DND-41 (cell line): ENCODE data around the gene CD58.

Experiments used
- ATAC-seq: fragments of 200-7000 bp; cut with Tn5 transposase; 3 replicates; pipeline ENCODE4 v1.9.1; 2021; ENCODE audit warnings: low read depth; ENCODE audit not compliant: insufficient read depth
- DNase-seq: peaks from one replicate; pipeline ENCODE4 v3.0.0-alpha.2; 2020
- H2AFZ ChIP-seq: 2 replicates; pipeline ENCODE4 v1.6.0; 2012; ENCODE audit warnings: low read depth, low read length
- H3K27ac ChIP-seq: 2 replicates; pipeline ENCODE4 v1.5.1; 2012; ENCODE audit warnings: low read length, inconsistent platforms
- H3K27me3 ChIP-seq: fragments of 200-600 bp; sonication (generic); 2 replicates; pipeline ENCODE4 v1.6.0; 2012; ENCODE audit warnings: low read length, mild to moderate bottlenecking, inconsistent platforms; ENCODE audit not compliant: insufficient read depth, poor library complexity
- H3K36me3 ChIP-seq: 2 replicates; pipeline ENCODE4 v1.5.1; 2012; ENCODE audit warnings: low read length, inconsistent platforms; ENCODE audit not compliant: insufficient read depth
- H3K4me1 ChIP-seq: 2 replicates; pipeline ENCODE4 v1.5.1; 2012; ENCODE audit warnings: mild to moderate bottlenecking, low read length; ENCODE audit not compliant: insufficient read depth
- H3K4me2 ChIP-seq: 2 replicates; pipeline ENCODE4 v1.6.0; 2012; ENCODE audit warnings: mild to moderate bottlenecking, moderate library complexity, low read length, inconsistent platforms; ENCODE audit not compliant: insufficient read depth
- H3K4me3 ChIP-seq, 2 experiments: fragments of 200-600 bp in 1 of 2; shearing (Covaris generic) in 1 of 2; 2 replicates each; pipeline ENCODE4 v1.5.1; 2012 to 2016; ENCODE audit warnings: inconsistent platforms in 2 of 2, low read length in 2 of 2, mild to moderate bottlenecking in 2 of 2, low read depth in 1 of 2, moderate library complexity in 1 of 2
- H3K79me2 ChIP-seq: 2 replicates; pipeline ENCODE4 v1.6.0; 2012; ENCODE audit warnings: low read length, inconsistent platforms; ENCODE audit not compliant: insufficient read depth
- H3K9ac ChIP-seq: 2 replicates; pipeline ENCODE4 v1.6.0; 2012; ENCODE audit warnings: low read depth, mild to moderate bottlenecking, inconsistent platforms, low read length, moderate library complexity
- H3K9me3 ChIP-seq: 2 replicates; pipeline ENCODE4 v1.5.1; 2012; ENCODE audit warnings: low read length, moderate library complexity, mild to moderate bottlenecking, inconsistent platforms; ENCODE audit not compliant: insufficient read depth, severe bottlenecking
- H4K20me1 ChIP-seq: 2 replicates; pipeline ENCODE4 v1.6.0; 2012; ENCODE audit warnings: low read length; ENCODE audit not compliant: insufficient read depth
- CTCF ChIP-seq: IDR thresholded peaks from 2 replicates; pipeline ENCODE4 v1.5.1; 2012; ENCODE audit warnings: borderline replicate concordance, low read length, moderate library complexity, mild to moderate bottlenecking; ENCODE audit not compliant: poor library complexity, severe bottlenecking; ENCODE audit errors: extremely low read depth
- EZH2 ChIP-seq: IDR thresholded peaks from 3 replicates; pipeline ENCODE4 v1.6.1; 2012; ENCODE audit warnings: borderline replicate concordance, low read depth, mild to moderate bottlenecking, moderate library complexity, low read length, inconsistent platforms; ENCODE audit not compliant: severe bottlenecking

CD58 gene

GRCh38 chr1:116508984-116509980 is 61.5 kb downstream of the CD58 start:
- TF ChIP-seq EZH2 (no peak), CTCF (no peak)
- no peak for ATAC-seq
- peak overlapping the region; percentile 22; the same call in 1 of the 2 replicates for H3K27ac ChIP-seq
- no peaks in the 10 kb centered on the region for H3K79me2 ChIP-seq
- no peak overlapping the region for H2AFZ ChIP-seq
- H3K4me1 ChIP-seq = peaks cover 50% of the 10 kb centered on the region
- no peaks in the 10 kb centered on the region for H3K27me3 ChIP-seq
- no peaks in the 10 kb centered on the region for H3K9me3 ChIP-seq
- no peaks in the 10 kb centered on the region for H4K20me1 ChIP-seq
- H3K4me3 ChIP-seq = no peak overlapping the region
- no peak for DNase-seq
- H3K36me3 ChIP-seq = no peaks in the 10 kb centered on the region; the same call in 1 of the 2 replicates
- no peak overlapping the region for H3K9ac ChIP-seq
- no peak overlapping the region for H3K4me2 ChIP-seq

- H3K27ac ChIP-seq = no peak overlapping the region
- no peak for DNase-seq
- no peaks in the 10 kb centered on the region; the same call in 1 of the 2 replicates for H3K36me3 ChIP-seq
- TF ChIP-seq CTCF (no peak), EZH2 (no peak)
- no peak overlapping the region for H3K4me2 ChIP-seq
- peaks cover 50% of the 10 kb centered on the region for H3K4me1 ChIP-seq
- H3K79me2 ChIP-seq = no peaks in the 10 kb centered on the region
- no peak overlapping the region for H3K4me3 ChIP-seq
- H3K9ac ChIP-seq = no peak overlapping the region
- no peaks in the 10 kb centered on the region for H3K27me3 ChIP-seq
- H2AFZ ChIP-seq = no peak overlapping the region
- no peaks in the 10 kb centered on the region for H3K9me3 ChIP-seq
- no peaks in the 10 kb centered on the region for H4K20me1 ChIP-seq
- ATAC-seq = no peak
Observed at GRCh38 chr1:116508085-116508983, 62.5 kb downstream of the CD58 start.

- Histone ChIP-seq H3K79me2 (no peaks in the 10 kb centered on the region), H3K4me3 (no peak overlapping the region), H3K9ac (no peak overlapping the region), H2AFZ (no peak overlapping the region), H3K27ac (no peak overlapping the region), H3K9me3 (no peaks in the 10 kb centered on the region), H3K36me3 (no peaks in the 10 kb centered on the region; the same call in 1 of the 2 replicates), H4K20me1 (no peaks in the 10 kb centered on the region), H3K4me1 (peaks cover 49% of the 10 kb centered on the region), H3K27me3 (no peaks in the 10 kb centered on the region), H3K4me2 (no peak overlapping the region)
- ATAC-seq = no peak
- TF ChIP-seq EZH2 = no peak
- TF ChIP-seq CTCF = no peak
- DNase-seq = no peak
Observed at GRCh38 chr1:116507631-116508030, 63.2 kb downstream of the CD58 start.
